Measurements from ENCODE around the gene FAM24B.
"Not testable (repeated sequence)": the region's sequence is repeated elsewhere in the genome, so short reads cannot be mapped to it uniquely, and the experiment has no call there.

The FAM24B gene

GRCh38 chr10:122858042-122858441 is 21.3 kb downstream of the FAM24B start:
- DNase-seq (ENCODE audit: low read depth in 2 of 2) = not testable (repeated sequence)

GRCh38 chr10:122856902-122857301 is 22.5 kb downstream of the FAM24B start:
- no peak for DNase-seq (ENCODE audit: low read depth in 2 of 2)

- DNase-seq (ENCODE audit: low read depth in 2 of 2) = no peak
These were observed 23.6 kb downstream of the FAM24B start for GRCh38 chr10:122855745-122856144.

- DNase-seq (ENCODE audit: low read depth in 2 of 2) = no peak
These were observed 24.7 kb downstream of the FAM24B start for GRCh38 chr10:122854648-122855047.

- no peak for DNase-seq (ENCODE audit: low read depth in 2 of 2)
These were observed 25.6 kb downstream of the FAM24B start for GRCh38 chr10:122853665-122854313.

GRCh38 chr10:122852261-122852660 is 27.1 kb downstream of the FAM24B start:
- DNase-seq (ENCODE audit: low read depth in 2 of 2) = no peak

GRCh38 chr10:122850705-122851640 is 28.4 kb downstream of the FAM24B start:
- DNase-seq (ENCODE audit: low read depth in 2 of 2) = no peak

GRCh38 chr10:122849900-122850605 is 29.3 kb downstream of the FAM24B start:
- no peak for DNase-seq (ENCODE audit: low read depth in 2 of 2)

- no peak for DNase-seq (ENCODE audit: low read depth in 2 of 2)
These were observed 30.3 kb downstream of the FAM24B start for GRCh38 chr10:122849090-122849489.

- no peak for DNase-seq (ENCODE audit: low read depth in 2 of 2)
These were observed 31.4 kb downstream of the FAM24B start for GRCh38 chr10:122847782-122848604.

- DNase-seq (ENCODE audit: low read depth in 2 of 2) = no peak
These were observed 33.5 kb downstream of the FAM24B start, which contains the start of gene CUZD1 for GRCh38 chr10:122845783-122846332. TSS of gene CUZD1 (minus strand) at chr10:122845857. CDS start at chr10:122845843, 14 bp downstream.

- no peak for DNase-seq (ENCODE audit: low read depth in 2 of 2)
These were observed 35.2 kb downstream of the FAM24B start for GRCh38 chr10:122844146-122844545.

GRCh38 chr10:122841569-122841968 is 37.8 kb downstream of the FAM24B start:
- no peak for DNase-seq (ENCODE audit: low read depth in 2 of 2)

- no peak for DNase-seq (ENCODE audit: low read depth in 2 of 2)
These were observed 39.9 kb downstream of the FAM24B start for GRCh38 chr10:122839505-122839904.

- DNase-seq (ENCODE audit: low read depth in 2 of 2) = no peak
These were observed 40.5 kb downstream of the FAM24B start for GRCh38 chr10:122838880-122839279.

- DNase-seq (ENCODE audit: low read depth in 2 of 2) = no peak
These were observed 43.5 kb downstream of the FAM24B start for GRCh38 chr10:122835908-122836307.

GRCh38 chr10:122830965-122831353 is 48.4 kb downstream of the FAM24B start:
- no peak for DNase-seq (ENCODE audit: low read depth in 2 of 2)

GRCh38 chr10:122830273-122830964 is 49.0 kb downstream of the FAM24B start:
- no peak for DNase-seq (ENCODE audit: low read depth in 2 of 2)

- no peak for DNase-seq (ENCODE audit: low read depth in 2 of 2)
These were observed 49.9 kb downstream of the FAM24B start for GRCh38 chr10:122829454-122829853.

- DNase-seq (ENCODE audit: low read depth in 2 of 2) = no peak
These were observed 50.6 kb downstream of the FAM24B start for GRCh38 chr10:122828716-122829255.
